Measurements from ENCODE around the gene PARM1. TPM values are rescaled to one million over a fixed set of nuclear protein-coding genes. Genes with fewer than 3 reads are reported as not detected.

The PARM1 gene, protein sequence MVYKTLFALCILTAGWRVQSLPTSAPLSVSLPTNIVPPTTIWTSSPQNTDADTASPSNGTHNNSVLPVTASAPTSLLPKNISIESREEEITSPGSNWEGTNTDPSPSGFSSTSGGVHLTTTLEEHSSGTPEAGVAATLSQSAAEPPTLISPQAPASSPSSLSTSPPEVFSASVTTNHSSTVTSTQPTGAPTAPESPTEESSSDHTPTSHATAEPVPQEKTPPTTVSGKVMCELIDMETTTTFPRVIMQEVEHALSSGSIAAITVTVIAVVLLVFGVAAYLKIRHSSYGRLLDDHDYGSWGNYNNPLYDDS
- 0.04 and 0.07 TPM in 2 replicates for total RNA-seq

DNA sequence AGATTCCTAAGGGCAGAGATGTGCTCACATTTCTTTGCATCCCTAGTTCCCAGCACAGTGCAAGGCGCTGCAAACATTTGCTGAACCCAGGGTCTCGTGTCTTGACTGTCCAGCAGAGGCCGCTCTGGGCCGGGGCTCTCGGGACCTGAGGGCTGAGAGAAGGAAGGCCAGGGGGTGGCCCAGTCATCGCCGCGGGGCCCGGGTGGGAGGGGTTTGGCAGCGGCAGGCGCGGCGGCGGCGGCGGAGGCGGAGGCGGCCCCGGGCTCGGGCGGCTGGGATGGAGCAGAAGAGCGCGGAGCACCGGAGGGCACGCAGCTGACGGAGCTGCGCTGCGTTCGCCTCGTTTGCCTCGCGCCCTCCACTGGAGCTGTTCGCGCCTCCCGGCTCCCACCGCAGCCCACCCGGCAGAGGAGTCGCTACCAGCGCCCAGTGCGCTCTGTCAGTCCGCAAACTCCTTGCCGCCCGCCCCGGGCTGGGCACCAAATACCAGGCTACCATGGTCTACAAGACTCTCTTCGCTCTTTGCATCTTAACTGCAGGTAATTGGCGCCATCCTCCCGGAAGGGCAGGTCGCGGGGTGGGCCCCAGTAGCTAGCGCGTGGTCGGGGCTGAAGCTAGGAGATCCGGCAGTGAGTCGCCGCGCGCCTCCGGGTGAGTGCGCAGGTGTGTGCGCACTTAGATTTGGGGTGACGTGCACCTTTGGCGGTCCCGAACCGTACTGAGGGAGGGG is at the start of gene PARM1:
TSS of gene PARM1 (plus strand) at position 285 of the 730 bp plus-strand sequence. CDS start at position 497, 212 bp downstream.
- DNase-seq (ENCODE audit: low read depth, low spot score), result peak; percentile 46

DNA sequence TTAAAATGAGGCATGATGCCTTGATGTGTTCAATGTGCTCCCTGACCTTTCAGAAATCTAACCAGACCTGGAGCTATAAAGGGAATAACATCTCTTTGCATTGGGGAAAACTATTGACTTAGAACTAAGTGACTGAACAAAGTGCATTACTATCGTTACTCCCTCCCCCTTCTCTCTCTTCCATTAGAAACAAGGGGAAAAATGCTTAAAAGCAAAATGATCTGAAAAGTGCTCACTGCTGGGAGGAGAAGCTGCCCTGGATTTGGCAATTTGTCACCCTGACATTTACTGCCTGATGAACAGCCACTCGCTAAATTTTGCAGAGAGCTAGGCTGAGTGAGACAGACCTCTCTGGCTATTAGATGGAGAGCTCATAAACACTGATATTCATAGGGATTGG is 48.6 kb upstream of the PARM1 start:
- DNase-seq (ENCODE audit: low read depth, low spot score), result no peak

DNA sequence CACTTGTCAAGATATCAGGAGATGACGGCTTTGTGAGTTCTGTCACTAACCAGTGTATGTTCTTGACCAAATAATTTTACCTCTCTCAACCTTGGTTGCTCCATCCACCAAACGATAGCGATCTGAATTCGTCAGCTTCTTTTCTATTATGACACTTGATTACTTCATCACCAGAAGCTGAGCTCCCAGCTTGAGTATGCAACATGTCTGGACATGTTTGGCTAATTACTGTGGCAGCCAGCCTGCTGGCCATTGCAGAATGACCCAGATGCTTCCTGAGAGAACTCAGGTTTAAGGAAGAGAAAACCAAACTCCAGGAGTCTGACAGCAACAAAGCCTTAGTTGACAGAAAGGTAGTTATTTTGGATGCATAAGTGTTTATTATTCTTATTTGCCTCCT is 46.4 kb upstream of the PARM1 start:
- DNase-seq (ENCODE audit: low read depth, low spot score), result peak; percentile 35

DNA sequence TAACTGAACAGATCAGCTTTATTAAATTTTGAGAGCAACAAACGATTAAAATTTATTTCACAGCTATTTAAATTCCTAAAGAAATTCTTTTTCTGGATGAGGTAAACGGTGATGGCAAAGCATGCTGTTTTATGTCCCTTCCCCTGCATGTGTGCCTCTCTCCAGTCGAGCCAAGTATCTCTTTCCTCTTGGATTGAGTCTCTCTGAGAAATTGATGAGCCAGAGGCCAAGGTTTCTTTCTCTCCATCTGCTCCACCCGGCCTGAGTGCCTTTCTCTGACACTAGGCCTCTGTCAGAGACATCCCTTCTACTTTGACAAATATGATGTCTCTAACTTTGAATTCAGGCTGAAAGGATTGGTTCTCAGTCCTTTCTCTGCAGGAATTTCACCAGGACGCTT is 42.6 kb upstream of the PARM1 start:
- no peak for DNase-seq (ENCODE audit: low read depth, low spot score)

DNA sequence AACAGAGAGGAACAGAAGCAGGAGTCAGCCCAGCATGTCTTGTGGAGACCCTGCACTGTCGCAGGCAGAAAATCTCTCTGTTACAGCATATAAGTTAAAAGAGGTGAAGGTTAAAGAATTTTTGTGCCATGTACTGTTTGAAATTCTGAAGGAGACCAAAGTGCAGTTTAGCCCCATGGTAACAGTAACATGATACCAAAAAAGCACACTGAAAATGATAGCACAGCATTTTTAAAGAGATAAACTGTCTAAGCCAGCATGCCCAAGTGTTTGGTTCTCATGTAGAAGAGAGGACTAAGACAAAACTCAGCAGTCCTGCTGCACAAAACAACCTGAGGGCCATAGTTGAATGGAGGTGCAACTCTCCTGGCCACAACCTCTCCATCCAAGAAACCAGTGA is 41.9 kb upstream of the PARM1 start:
- no peak for DNase-seq (ENCODE audit: low read depth, low spot score)

DNA sequence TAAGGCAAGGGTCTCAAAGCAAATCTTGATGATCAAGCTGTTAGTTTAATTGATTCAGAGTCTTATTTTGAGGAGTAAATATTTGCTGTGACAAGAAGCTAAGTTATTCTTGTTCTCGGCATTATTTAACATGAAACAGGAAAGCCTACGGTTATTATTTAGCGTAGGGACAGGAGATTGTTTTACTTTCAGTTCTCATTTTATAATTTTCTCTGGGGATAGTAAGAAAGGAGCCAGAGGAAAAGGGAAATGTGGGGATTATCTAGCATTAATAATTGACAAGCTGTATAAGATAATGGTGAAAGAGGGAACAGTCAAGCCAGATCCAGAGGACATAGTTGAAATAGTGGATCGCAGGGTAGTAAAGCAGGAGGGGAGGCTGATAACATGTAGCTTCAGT is 39.7 kb upstream of the PARM1 start:
- no peak for DNase-seq (ENCODE audit: low read depth, low spot score)

DNA sequence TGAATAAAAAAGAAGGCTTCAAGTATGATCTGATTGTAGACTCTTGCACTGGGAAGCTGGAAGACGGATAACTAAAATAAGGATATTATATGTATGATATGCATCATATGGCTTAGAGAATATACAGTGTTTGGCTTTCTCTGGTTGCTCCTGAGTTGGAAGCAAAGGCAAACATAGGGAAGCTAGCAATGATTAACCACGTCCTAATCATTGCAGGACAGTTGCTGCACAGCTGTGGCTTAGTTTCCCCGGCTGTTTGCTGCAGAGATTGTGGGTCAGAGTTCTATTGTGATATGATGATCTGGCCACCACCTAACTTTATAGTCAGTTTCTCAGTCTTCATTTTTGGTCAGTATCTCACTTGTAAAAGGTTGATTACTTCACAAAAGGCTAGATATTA is 36.3 kb upstream of the PARM1 start:
- DNase-seq (ENCODE audit: low read depth, low spot score), result no peak

DNA sequence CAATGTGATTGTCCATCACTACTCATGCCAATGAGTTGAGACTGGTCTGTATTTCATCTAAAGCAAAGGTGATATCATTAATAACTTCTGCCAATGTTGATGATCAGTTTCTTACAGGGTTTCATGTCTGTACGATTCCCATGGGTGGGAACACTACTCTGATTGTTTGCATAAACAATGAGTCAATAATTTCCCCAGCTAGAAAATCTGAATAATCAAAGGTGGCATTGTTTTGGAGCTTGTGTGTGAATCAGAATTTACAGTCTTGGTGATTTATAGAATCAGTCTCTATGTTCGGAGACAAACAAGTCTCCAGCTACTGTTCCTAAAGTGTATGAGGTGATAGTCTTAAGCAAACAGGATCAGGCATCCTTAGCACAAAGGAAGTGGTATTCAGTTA is 35.5 kb upstream of the PARM1 start:
- no peak for DNase-seq (ENCODE audit: low read depth, low spot score)

DNA sequence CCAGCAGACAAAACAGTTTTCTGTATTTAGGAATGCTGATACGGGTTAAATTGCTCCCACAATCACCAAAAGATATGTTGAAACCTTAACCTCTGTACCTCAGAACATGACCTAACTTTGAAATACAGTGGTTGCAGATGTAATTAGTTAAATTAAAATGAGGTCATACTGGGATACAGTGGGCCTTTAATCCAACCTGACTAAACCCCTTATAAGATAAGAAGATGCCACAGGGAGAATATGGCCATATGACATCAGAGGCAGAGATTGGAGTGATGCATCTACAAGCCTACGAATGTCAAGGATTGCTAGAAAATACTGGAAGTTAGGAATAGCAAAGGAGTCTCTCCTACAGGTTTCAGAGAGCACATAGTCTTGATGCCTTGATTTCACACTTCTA is 32.1 kb upstream of the PARM1 start:
- DNase-seq (ENCODE audit: low read depth, low spot score), result no peak

DNA sequence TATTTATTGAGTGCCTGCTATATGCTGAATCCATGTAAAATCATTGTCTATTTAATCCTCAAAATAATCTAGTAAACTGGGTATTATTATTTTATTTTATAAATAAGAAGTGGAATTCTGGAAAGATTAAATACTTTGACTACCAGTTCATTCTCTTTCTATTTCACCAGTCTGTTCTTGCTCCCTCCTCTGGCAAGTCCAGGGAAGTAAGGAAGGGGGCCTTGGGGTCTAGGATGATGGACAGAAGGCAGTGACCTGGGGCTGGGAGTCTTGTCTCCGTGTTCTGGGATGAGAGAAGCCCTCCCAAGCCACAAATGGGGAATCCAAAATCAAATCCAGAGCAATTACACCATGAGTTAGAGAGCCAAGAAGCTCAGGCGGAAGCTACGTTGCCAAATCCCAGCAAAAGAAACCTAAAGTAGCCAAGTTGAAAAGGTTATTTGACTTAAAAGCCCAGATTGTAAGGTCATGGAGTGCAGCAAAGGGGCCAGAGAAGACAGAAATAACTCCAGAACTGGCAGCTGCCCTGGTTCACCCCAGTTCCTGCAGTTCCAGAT is 28.3 kb upstream of the PARM1 start:
- DNase-seq (ENCODE audit: low read depth, low spot score), result no peak

DNA sequence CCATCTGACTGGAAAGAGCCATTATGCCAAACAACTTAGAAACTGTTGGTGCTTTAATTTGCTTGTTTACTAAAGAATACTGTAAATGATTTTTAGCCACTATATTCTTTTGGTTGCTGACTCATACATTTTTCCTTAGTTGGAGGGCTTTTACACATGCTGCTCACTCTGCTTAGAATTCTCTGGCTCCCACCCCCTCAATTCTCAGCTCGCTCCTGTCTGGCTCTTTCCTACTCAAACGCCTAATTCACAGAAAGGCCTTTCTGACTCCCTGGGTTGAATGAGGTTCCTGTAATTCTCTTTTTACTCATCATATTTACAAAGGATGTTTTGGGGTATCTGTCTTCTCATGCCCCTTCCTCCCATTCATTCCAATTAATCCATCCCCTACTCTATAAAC is 26.1 kb upstream of the PARM1 start:
- DNase-seq (ENCODE audit: low read depth, low spot score), result no peak

DNA sequence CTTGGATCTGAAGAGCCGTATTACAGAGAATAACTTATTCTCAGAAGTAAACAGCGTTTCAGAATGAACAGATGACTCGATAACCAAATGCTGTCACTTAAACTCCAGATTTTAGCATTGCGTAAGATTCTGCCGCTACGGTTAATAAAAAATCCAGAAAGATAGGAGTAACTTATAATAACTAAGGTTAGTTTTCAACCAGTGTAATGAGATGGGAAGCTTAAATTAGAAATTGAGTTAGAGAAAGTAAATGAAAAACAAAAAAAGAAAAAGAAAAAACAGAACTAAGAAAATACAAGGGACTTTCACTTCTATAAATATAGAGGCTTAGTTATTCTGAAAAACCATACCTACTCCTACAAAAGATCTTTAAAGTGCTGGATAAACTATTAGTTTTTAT is 13.1 kb upstream of the PARM1 start:
- DNase-seq (ENCODE audit: low read depth, low spot score), result no peak

DNA sequence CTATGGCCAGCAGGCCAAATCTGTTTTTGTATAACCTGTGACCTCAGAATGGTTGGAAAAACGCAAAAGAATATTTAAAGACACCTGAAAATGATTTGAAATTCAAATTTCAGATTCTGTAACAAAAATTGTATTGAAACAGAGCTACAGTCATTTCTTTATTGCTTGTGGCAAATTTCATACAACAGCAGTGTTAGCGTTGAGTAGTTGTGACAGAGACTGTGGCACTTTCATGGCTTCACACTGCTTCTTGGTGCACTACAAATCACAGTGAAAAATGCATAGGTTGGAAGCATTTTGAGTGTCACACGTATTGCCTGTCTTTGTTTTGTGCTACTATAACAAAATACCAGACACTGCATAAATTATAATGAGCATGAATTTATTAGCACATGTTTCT is 12.2 kb upstream of the PARM1 start:
- DNase-seq (ENCODE audit: low read depth, low spot score), result no peak

DNA sequence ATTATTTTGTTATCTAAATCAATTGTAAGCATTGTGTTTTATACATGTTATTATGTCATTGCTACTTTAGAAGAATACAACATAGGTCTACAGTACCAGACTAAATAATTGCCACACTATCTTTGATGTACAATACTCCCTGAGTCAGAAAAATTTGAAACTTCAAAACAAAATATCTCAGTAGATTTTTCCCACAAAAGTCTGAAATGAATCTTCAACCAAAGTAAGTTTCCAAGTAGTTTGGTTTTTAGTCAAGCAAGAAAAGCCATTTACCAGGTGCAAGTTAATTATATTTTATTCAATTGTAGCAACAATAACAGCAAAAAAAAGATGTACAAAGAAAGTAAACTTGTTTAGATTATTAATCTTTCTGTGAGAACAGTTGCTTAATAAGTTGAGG is 11.4 kb upstream of the PARM1 start:
- no peak for DNase-seq (ENCODE audit: low read depth, low spot score)

DNA sequence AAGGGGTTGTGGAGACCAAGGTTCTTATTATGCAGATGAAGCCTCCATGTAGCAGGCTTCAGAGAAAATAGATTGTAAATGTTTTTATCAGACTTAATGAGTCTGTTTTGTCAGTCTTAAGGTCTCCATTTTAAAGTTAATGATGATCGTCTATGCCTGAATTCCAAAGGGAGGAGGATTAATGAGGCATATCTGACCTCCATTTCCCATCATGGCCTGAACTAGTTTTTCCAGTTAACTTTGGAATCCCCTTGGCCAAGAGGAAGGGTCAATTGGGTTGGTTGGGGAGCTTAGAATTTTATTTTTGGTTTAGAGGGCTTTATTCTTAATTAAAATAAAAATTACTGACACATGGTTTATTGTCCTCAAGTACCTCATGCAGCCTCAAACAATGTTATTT is 6.9 kb upstream of the PARM1 start:
- no peak for DNase-seq (ENCODE audit: low read depth, low spot score)

DNA sequence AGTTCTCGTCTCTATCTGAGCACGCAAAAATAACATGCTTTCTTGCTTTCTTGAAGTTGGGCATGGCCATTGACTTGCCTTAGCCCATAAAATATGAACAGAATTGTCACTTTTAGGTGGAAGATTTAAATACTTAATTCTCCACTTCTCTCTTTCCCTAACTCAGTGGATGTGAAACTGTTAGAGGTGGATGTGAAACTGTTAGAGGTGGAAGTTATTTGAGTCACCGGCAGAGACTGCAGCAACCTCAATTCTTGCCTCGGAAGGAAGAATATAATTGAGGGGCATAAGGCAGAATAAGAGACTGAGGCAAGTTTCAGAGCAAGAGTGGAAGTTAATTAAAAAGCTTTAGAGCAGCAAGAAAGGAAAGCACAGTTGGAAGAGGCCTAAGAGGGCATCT is 2.8 kb upstream of the PARM1 start:
- DNase-seq (ENCODE audit: low read depth, low spot score), result no peak

DNA sequence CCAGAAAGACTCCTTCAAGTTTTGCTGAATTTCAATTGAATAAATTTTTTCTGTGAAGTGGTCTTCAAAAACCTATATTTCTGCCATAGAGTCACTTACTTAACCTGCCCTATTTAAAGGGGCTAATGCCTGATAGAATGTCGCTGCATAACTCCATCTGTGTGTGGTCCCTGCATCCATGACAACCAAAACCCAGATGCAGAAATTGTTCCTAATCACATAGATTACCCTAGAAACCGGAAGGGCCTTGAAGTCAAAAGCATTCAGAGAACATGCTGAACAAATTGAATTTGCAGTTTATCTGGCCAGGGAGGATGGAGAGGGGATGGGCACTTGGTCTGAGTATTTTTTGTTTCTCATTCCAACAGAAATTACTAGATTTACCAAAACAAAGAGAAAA is 1.5 kb upstream of the PARM1 start:
- DNase-seq (ENCODE audit: low read depth, low spot score), result no peak

DNA sequence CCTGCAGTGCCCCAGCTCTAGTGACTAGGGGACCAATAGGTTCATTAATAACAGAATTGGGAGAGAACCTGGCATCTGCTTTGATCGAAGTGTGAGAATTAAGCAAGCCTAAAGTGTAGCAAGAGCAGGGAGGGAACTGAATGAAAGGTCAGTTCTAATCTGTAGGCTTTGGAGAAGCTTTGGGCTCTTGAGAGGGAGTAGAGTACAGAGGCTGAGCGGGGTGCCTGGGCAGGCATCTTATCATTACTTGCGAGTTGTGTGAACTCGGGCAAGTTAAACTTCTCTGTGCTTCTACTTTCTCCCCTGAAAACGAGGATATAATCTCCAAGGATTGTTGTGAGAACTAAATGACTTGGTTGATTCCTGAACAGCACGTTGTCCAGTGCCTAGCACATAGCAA is 906 bp upstream of the PARM1 start:
- DNase-seq (ENCODE audit: low read depth, low spot score), result no peak

DNA sequence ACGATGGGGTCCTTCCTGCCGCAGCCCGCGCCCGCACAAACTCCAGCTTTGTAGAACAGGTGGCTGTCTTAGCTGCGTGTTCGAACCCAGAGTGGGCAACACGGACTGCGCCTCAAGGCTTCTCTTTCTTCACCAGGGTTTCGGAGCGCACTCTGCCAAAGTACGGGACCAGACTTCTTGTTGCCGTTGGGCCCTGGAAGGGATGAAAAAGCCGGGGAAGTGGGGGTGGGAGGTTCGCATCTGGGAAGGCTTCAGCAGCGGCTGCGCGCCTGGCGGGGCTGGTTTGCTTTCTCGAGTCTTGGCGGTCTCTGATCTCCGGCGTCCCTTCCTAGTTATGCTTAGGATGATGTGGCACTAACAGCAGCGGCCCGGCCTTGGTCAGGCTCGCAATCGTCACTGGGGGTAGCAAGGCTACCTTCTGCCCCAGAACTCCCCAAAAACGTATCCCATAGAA is 673 bp downstream of the PARM1 start:
- no peak for DNase-seq (ENCODE audit: low read depth, low spot score)

DNA sequence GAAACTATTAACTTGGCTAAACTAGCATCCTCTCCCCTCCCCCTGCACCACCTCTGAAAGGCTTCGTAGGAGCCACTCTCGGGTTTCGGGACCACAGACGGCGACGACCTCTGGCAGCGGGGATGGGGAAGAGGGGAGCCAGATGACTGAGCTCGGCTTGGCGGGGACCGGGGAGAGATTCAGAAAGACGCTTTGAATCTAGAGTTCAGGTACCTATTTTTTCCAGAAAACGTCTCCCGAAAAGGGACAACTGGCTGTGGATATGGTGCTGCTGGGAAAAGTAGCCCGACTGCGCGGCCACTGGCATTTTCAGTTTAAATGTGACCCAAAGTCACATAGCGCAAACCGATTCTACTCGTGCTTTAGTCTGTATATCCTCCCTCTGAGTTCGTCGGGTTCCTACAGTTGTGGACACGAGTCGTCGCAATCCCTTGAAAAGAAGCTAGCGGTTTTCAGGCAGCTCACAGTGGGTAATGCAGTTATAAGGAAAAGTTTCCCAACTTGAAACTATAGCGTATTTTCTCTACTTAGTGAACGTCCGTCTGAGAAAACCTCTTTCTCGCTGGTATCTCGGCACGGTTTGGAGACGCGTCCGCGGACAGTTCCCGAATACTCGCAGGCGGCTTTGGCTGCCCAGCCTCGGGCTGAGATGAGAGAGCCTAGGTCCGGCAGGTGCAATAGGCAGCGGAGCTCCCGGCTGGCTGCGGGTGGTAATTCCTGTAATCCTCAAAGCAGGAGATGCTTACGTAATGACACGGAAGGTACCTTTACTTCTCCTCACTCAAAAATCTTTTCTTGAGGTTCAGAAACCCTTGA is 1.3 kb downstream of the PARM1 start:
- no peak for DNase-seq (ENCODE audit: low read depth, low spot score)

DNA sequence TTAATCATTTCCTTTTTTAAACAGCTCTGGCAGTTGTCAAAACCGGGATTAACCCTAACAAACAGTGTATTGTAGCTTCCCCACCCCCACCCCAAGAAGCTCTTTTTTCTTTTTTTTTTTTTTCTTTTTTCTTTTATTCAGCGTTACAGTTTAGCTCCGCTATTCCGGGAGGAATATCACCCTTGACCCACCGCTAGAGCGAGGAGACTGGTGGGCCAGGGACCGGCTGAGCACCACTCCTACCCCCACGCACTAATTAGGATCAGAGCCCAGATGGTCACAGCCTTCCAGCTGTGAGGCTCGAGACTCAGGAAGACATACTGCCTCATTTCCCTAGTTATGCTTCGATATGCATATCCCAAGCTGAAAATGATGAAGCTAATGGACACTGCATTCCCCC is 2.0 kb downstream of the PARM1 start:
- DNase-seq (ENCODE audit: low read depth, low spot score), result no peak

DNA sequence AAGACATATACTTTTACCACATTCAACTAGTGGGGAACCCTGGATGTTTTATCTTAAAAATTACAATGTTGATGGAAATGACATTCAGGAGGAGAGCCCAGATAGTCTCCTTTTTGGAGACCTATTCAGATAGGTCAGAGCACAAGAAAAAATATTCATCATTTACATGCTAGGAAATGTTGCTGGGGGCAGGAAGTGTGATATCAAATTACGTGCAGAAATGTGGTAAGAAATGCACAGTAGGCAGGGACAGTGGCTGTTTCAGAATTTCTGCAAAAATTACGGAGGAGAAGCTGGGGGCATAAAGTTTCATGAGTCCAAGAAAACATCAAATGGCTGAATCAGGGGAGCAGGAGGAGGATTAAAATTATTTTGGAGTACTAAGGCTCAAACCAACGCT is 8.2 kb downstream of the PARM1 start:
- DNase-seq (ENCODE audit: low read depth, low spot score), result no peak

Data from pulmonary artery endothelial cell (primary cell).